Measurements from ENCODE around the gene ATP1A3. TPM values are rescaled to one million over a fixed set of nuclear protein-coding genes. Genes with fewer than 3 reads are reported as not detected.
"Not testable (repeated sequence)": the region's sequence is repeated elsewhere in the genome, so short reads cannot be mapped to it uniquely, and the experiment has no call there.

ATP1A3 gene
- total RNA-seq, result 1 to 10 TPM; 2.0 to 4.0 TPM

GRCh38 chr19:41993612-41994483 is at the start of gene ATP1A3:
TSS of gene ATP1A3 (minus strand) at chr19:41994230. CDS start at chr19:41994076, 154 bp downstream.
- no peak within 1 kb of the TSS for H3K27ac Mint-ChIP-seq
- DNase-seq (ENCODE audit: low spot score in 2 of 2), result peak; percentile 65 to 70
- peaks cover 0 to 10% of the 10 kb centered on the region in 2 donors for H3K36me3 Mint-ChIP-seq
- no peaks in the 10 kb centered on the region for H3K9me3 Mint-ChIP-seq
- ATAC-seq, result peak; percentile 82 to 88

- H3K36me3 Mint-ChIP-seq, result no peaks in the 10 kb centered on the region
- H3K27ac Mint-ChIP-seq, result no peak overlapping the region
- no peak for DNase-seq (ENCODE audit: low spot score in 2 of 2)
- no peak for ATAC-seq
- no peaks in the 10 kb centered on the region for H3K9me3 Mint-ChIP-seq
These were observed 48.6 kb upstream of the ATP1A3 start for GRCh38 chr19:42042455-42043170.

GRCh38 chr19:42040491-42040890 is 46.5 kb upstream of the ATP1A3 start:
- H3K27ac Mint-ChIP-seq; DNase-seq (ENCODE audit: low spot score in 2 of 2); ATAC-seq; H3K9me3 Mint-ChIP-seq; H3K36me3 Mint-ChIP-seq: not testable (repeated sequence)

GRCh38 chr19:42040031-42040430 is 46.0 kb upstream of the ATP1A3 start:
- no peaks in the 10 kb centered on the region for H3K9me3 Mint-ChIP-seq
- ATAC-seq (no peak), DNase-seq (ENCODE audit: low spot score in 2 of 2) (no peak)
- H3K27ac Mint-ChIP-seq, result no peak overlapping the region
- no peaks in the 10 kb centered on the region for H3K36me3 Mint-ChIP-seq

GRCh38 chr19:42038666-42039065 is 44.6 kb upstream of the ATP1A3 start:
- Mint-ChIP-seq H3K36me3 (no peaks in the 10 kb centered on the region), H3K9me3 (no peaks in the 10 kb centered on the region), H3K27ac (no peak overlapping the region)
- ATAC-seq (no peak), DNase-seq (ENCODE audit: low spot score in 2 of 2) (no peak)

- H3K9me3 Mint-ChIP-seq, result no peaks in the 10 kb centered on the region
- ATAC-seq, result no peak
- H3K36me3 Mint-ChIP-seq, result no peaks in the 10 kb centered on the region
- no peak overlapping the region for H3K27ac Mint-ChIP-seq
- DNase-seq (ENCODE audit: low spot score in 2 of 2), result no peak
These were observed 43.6 kb upstream of the ATP1A3 start for GRCh38 chr19:42037649-42038048.

GRCh38 chr19:42034640-42035391 is 40.8 kb upstream of the ATP1A3 start:
- ATAC-seq, result peak; percentile 94 to 98
- peak in 1 of 2 donors; percentile 73 for DNase-seq (ENCODE audit: low spot score in 2 of 2)
- H3K27ac Mint-ChIP-seq, H3K36me3 Mint-ChIP-seq, H3K9me3 Mint-ChIP-seq: not testable (repeated sequence)

GRCh38 chr19:42033413-42033812 is 39.4 kb upstream of the ATP1A3 start:
- ATAC-seq (no peak), DNase-seq (ENCODE audit: low spot score in 2 of 2) (no peak)
- Mint-ChIP-seq H3K9me3 (no peaks in the 10 kb centered on the region), H3K36me3 (no peaks in the 10 kb centered on the region), H3K27ac (no peak overlapping the region)

GRCh38 chr19:42032431-42032830 is 38.4 kb upstream of the ATP1A3 start:
- ATAC-seq, result no peak
- DNase-seq (ENCODE audit: low spot score in 2 of 2), result no peak
- Mint-ChIP-seq H3K27ac (no peak overlapping the region), H3K36me3 (no peaks in the 10 kb centered on the region), H3K9me3 (no peaks in the 10 kb centered on the region)

GRCh38 chr19:42030645-42031440 is 36.8 kb upstream of the ATP1A3 start:
- no peak overlapping the region for H3K27ac Mint-ChIP-seq
- no peak for DNase-seq (ENCODE audit: low spot score in 2 of 2)
- H3K36me3 Mint-ChIP-seq, result no peaks in the 10 kb centered on the region
- no peaks in the 10 kb centered on the region for H3K9me3 Mint-ChIP-seq
- no peak for ATAC-seq

- H3K27ac Mint-ChIP-seq, result no peak overlapping the region
- no peaks in the 10 kb centered on the region for H3K9me3 Mint-ChIP-seq
- DNase-seq (ENCODE audit: low spot score in 2 of 2) (peak in 1 of 2 donors; percentile 70), ATAC-seq (no peak)
- H3K36me3 Mint-ChIP-seq, result no peaks in the 10 kb centered on the region
These were observed 34.5 kb upstream of the ATP1A3 start for GRCh38 chr19:42028304-42029216.

GRCh38 chr19:42024622-42025111 is 30.6 kb upstream of the ATP1A3 start:
- Mint-ChIP-seq H3K27ac (no peak overlapping the region), H3K36me3 (no peaks in the 10 kb centered on the region), H3K9me3 (no peaks in the 10 kb centered on the region)
- no peak for ATAC-seq
- DNase-seq (ENCODE audit: low spot score in 2 of 2), result no peak

- Mint-ChIP-seq H3K27ac (peak overlapping the region in 1 of 2 donors; percentile 0), H3K36me3 (no peaks in the 10 kb centered on the region), H3K9me3 (no peaks in the 10 kb centered on the region)
- ATAC-seq (peak in 1 of 2 donors; percentile 20), DNase-seq (ENCODE audit: low spot score in 2 of 2) (no peak)
These were observed 29.9 kb upstream of the ATP1A3 start for GRCh38 chr19:42023943-42024260.

- DNase-seq (ENCODE audit: low spot score in 2 of 2) (peak in 1 of 2 donors; percentile 34), ATAC-seq (peak; percentile 28 to 43)
- H3K27ac Mint-ChIP-seq, result peak overlapping the region in 1 of 2 donors; percentile 0
- H3K36me3 Mint-ChIP-seq, result no peaks in the 10 kb centered on the region
- no peaks in the 10 kb centered on the region for H3K9me3 Mint-ChIP-seq
These were observed 29.3 kb upstream of the ATP1A3 start for GRCh38 chr19:42023121-42023942.

GRCh38 chr19:42022616-42023015 is 28.6 kb upstream of the ATP1A3 start:
- DNase-seq (ENCODE audit: low spot score in 2 of 2) (no peak), ATAC-seq (no peak)
- Mint-ChIP-seq H3K36me3 (no peaks in the 10 kb centered on the region), H3K27ac (no peak overlapping the region), H3K9me3 (no peaks in the 10 kb centered on the region)
